Thymus (tissue), 11 donors: ENCODE measurements around the gene SYS1. TPM values are rescaled to one million over a fixed set of nuclear protein-coding genes. Genes with fewer than 3 reads are reported as not detected.
A peak's percentile ranks its signal among the peaks of the same experiment; 100 is the strongest.

Experiments
- DNase-seq, 9 donors: peaks; one replicate each; pipeline ENCODE4 v3.0.0-alpha.2; 2013; ENCODE audit warnings: low spot score in 9 of 9, low read depth in 6 of 9, missing footprints in 1 of 9
- H3K27ac ChIP-seq, 2 donors: one replicate each; pipeline ENCODE4 v1.5.1; 2013; ENCODE audit warnings: control low read depth in 1 of 2, low read depth in 1 of 2, low read length in 1 of 2, mild to moderate bottlenecking in 1 of 2, moderate library complexity in 1 of 2
- H3K27me3 ChIP-seq, 2 donors: one replicate each; pipeline ENCODE4 v1.5.1; 2013; ENCODE audit warnings: low read length in 1 of 2; ENCODE audit not compliant: control insufficient read depth in 2 of 2, insufficient read depth in 1 of 2
- H3K36me3 ChIP-seq, 2 donors: one replicate each; pipeline ENCODE4 v1.5.1; 2013; ENCODE audit warnings: low read length in 1 of 2, mild to moderate bottlenecking in 1 of 2, moderate library complexity in 1 of 2; ENCODE audit not compliant: control insufficient read depth in 2 of 2, insufficient read depth in 2 of 2
- H3K4me1 ChIP-seq, 2 donors: one replicate each; pipeline ENCODE4 v1.5.1; 2013; ENCODE audit warnings: low read length in 2 of 2; ENCODE audit not compliant: control insufficient read depth in 2 of 2, insufficient read depth in 2 of 2
- H3K4me3 ChIP-seq, 2 donors: one replicate each; pipeline ENCODE4 v1.5.1; 2013; ENCODE audit warnings: low read length in 2 of 2, control low read depth in 1 of 2, mild to moderate bottlenecking in 1 of 2
- H3K9me3 ChIP-seq, 2 donors: one replicate each; pipeline ENCODE4 v1.5.1; 2013; ENCODE audit warnings: low read length in 1 of 2, mild to moderate bottlenecking in 1 of 2; ENCODE audit not compliant: control insufficient read depth in 2 of 2, insufficient read depth in 1 of 2
- WGBS: extraction: QIAGEN DNeasy Blood & Tissue Kit; methylation state at CpG from one replicate; pipeline ENCODE4 v1.1.7; 2013; 5-methylcytosine and 5-hydroxymethylcytosine counted together
- polyA plus RNA-seq: library from polyadenylated mRNA; stranded (reverse); fragments of 200-250 nt; gene quantifications from one replicate; pipeline ENCODE4 v1.2.3, GENCODE V29; 2013
- total RNA-seq: library from RNA; stranded (reverse); fragments of 120-200 nt; gene quantifications from one replicate; pipeline ENCODE4 v1.2.4, GENCODE V29; 2013
- donor health status: healthy.

The SYS1 gene
- total and polyA plus RNA-seq, 2 donors: 15.2 to 19.7 TPM

DNA sequence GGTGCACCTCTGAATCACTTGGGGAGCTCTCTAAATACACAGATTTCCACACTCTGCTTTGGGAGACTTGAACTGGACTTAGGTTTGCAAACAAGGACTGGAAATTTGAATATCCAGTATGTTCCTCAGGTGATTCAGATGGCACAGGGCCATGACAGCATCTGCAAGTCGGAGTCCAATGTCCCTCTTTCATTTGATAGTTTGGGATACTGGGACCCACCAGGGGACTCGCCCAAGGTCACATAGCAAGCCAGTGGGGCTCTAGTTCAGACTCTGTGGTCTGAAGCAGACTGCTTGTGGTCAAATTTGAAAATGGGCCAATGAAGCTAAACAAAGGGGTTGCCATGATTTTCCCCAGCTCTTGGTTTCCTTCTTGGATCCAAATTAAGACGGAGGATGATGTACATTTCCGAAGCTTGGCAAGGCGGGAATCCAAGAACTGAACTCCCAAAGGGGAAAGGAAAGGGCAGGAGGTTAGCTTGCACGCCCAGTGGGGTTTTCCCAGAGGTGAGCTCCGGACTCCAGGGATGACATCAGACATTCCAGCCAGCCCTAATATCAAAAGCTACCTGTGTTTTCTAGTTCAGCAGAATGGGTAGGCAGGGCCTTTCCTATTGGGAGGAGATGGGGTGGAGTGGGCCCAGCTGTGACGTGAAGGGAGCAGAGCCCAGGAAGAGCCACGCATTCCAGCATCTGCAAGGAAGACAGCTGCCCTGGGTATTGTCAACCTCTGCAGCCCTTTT lies 3.4 kb upstream of the SYS1 start:
- DNase-seq: no peak
- no peaks in the 10 kb centered on the region for H3K9me3 ChIP-seq
- WGBS: 88% methylated on average over 9 of the region's 9 CpGs
- H3K4me3 ChIP-seq: no peak overlapping the region
- H3K27ac ChIP-seq: peak overlapping the region in 1 of 2 donors; percentile 27
- H3K27me3 ChIP-seq: peaks cover 0 to 2% of the 10 kb centered on the region in 2 donors
- H3K36me3 ChIP-seq: no peaks in the 10 kb centered on the region
- peaks cover 6 to 12% of the 10 kb centered on the region in 2 donors for H3K4me1 ChIP-seq

DNA sequence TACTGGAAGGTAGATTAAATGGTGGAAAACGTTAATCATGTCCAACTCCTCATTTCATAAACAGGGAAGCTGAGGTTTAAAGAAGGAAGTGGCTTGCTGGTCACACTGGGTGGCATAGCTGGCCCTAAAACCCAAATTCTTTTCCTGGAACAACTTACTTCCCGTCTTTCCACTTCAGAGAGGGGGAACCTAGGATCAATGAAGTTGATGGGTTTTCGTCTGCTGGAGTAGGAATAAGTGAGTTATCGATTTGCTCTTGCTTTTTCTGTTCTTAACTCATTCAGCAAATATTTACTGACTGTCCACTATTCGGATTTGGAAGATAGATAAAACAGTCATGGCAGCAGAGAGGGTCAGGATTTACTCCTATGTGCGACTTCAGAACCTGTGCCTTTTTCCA lies 1.2 kb upstream of the SYS1 start:
- no peak for DNase-seq
- Histone ChIP-seq H3K9me3 (no peaks in the 10 kb centered on the region), H3K36me3 (peaks cover 11 to 19% of the 10 kb centered on the region in 2 donors), H3K27ac (no peak overlapping the region), H3K4me3 (no peak overlapping the region), H3K4me1 (peaks cover 6 to 12% of the 10 kb centered on the region in 2 donors), H3K27me3 (peaks cover 0 to 2% of the 10 kb centered on the region in 2 donors)
- 68% methylated on average over 6 of the region's 6 CpGs for WGBS

DNA sequence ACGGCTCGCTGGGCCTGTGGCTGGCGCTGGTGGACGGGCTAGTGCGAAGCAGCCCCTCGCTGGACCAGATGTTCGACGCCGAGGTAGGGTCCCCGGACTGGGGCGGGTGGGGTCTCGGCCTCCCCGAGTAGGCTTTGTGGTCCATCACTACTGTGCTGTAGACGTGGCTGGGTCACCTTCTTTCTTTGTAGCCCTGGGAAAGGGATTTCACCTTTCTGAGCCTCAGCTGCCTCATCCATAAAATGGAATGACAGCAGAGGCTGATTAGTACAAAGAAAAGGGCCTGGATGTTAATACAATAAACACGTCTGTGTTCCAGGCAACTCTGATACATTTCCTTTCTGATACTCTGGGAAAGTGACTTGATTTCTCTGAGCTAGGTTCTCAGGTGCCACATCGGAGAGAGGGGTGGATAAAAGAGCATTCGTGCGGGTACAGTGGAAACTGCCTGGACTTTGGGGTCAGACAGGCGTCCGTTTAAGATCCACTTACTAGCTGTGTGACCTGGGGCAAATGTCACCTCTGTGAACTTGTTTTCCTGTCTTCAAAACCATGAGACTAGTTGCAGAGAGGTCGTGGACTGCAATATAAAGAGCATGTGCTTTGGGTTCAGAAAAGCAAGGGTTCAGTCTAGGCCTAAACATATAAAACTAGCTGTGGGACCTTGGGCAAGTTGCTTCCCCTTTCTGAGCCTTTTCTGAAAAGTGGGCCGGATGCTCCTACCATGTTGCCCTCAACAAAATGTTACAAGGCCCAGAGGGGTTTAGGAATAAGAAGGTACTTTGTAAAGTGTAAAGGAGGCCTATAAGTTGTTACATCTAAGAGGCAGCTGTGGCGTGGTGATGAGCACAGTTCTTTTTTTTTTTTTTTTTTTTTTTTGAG lies 896 bp downstream of the SYS1 start:
- no peaks in the 10 kb centered on the region for H3K27me3 ChIP-seq
- no peaks in the 10 kb centered on the region for H3K9me3 ChIP-seq
- peaks cover 6 to 29% of the 10 kb centered on the region in 2 donors for H3K4me1 ChIP-seq
- no peak for DNase-seq
- peak overlapping the region; percentile 82 to 98 for H3K27ac ChIP-seq
- WGBS: 33% methylated on average over 23 of the region's 23 CpGs
- peak overlapping the region; percentile 56 to 82 for H3K4me3 ChIP-seq
- peaks cover 21 to 33% of the 10 kb centered on the region in 2 donors for H3K36me3 ChIP-seq

DNA sequence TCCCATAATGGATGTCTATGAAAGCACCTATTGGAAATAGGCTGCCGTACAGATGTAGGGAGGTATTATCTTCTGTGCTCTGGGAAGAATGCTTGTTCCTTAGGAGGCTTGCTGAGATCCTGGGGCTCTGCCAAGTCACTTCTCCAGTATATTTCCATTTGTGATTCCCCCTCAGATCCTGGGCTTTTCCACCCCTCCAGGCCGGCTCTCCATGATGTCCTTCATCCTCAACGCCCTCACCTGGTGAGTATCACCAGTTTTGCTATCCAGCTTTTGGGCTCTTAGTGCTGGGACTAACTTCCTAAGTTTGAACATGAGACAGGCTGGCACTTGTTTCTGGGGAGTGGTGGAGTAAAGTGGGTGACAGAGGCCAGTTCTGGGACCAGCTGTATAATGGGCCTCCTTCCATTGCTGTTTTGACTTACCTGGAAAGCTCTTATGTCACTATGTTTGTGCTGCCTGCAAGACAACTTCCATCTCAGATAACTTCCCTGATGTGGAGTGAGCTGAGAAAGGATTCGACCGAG lies 2.6 kb downstream of the SYS1 start:
- H3K4me1 ChIP-seq: peaks cover 6 to 29% of the 10 kb centered on the region in 2 donors
- H3K27ac ChIP-seq: no peak overlapping the region
- no peak for DNase-seq
- no peaks in the 10 kb centered on the region for H3K9me3 ChIP-seq
- H3K27me3 ChIP-seq: no peaks in the 10 kb centered on the region
- no peak overlapping the region for H3K4me3 ChIP-seq
- WGBS: 97% methylated on average over 5 of the region's 5 CpGs
- H3K36me3 ChIP-seq: peaks cover 21 to 33% of the 10 kb centered on the region in 2 donors

DNA sequence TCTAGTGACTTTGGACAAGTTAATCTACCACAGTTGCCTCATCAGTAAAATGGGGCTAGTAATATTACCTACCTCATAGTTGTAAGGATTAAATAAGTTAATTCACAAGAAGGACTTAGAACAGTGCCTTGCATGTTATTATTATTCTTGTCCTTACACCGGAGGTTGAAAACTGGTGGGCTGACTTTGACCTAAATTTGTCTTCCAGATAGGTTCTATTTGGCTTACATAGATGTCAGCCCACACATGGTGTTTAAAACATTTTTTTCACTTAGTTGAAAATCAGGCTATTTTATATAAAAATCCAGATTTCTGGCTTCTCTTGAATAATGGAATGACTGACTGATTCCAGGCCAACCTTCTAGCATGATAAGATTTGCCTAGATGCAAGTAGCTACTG lies 3.2 kb downstream of the SYS1 start:
- 95% methylated on average over 1 of the region's 1 CpG for WGBS
- no peaks in the 10 kb centered on the region for H3K9me3 ChIP-seq
- no peak overlapping the region for H3K27ac ChIP-seq
- H3K4me3 ChIP-seq: no peak overlapping the region
- H3K36me3 ChIP-seq: peaks cover 21 to 33% of the 10 kb centered on the region in 2 donors
- H3K4me1 ChIP-seq: peaks cover 6 to 29% of the 10 kb centered on the region in 2 donors
- no peaks in the 10 kb centered on the region for H3K27me3 ChIP-seq
- DNase-seq: no peak

DNA sequence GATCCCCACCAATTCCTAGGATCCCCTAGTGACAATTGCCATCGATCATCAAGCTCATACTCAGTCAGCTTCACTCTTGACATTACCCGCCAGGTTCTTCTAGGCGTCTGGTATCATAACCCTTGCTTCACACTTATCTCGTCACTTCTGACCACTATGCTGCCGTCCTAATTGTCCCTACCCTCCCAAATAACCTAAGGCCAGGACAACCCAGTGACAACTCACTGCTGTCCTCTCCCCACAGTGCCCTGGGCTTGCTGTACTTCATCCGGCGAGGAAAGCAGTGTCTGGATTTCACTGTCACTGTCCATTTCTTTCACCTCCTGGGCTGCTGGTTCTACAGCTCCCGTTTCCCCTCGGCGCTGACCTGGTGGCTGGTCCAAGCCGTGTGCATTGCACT lies 3.7 kb downstream of the SYS1 start:
- Histone ChIP-seq H3K36me3 (peaks cover 21 to 33% of the 10 kb centered on the region in 2 donors), H3K27ac (no peak overlapping the region), H3K27me3 (no peaks in the 10 kb centered on the region), H3K4me3 (no peak overlapping the region), H3K4me1 (peaks cover 6 to 29% of the 10 kb centered on the region in 2 donors), H3K9me3 (no peaks in the 10 kb centered on the region)
- DNase-seq: no peak
- WGBS: 89% methylated on average over 11 of the region's 11 CpGs

DNA sequence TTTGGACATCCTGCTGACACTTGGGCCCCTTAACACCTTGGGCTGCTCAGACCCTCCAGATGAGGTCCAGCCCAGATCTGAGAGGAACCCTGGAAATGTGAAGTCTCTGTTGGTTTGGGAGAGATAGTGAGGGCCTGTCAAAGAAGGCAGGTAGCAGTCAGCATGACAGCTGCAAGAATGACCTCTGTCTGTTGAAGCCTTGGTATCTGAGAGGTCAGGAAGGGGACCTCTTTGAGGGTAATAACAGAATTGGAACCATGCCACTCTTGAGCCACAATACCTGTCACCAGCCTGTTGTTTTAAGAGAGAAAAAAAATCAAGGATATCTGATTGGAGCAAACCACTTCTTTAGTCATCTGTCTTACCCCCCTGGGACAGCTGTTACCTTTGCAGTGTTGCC lies 4.2 kb downstream of the SYS1 start:
- DNase-seq: no peak
- Histone ChIP-seq H3K9me3 (no peaks in the 10 kb centered on the region), H3K27ac (no peak overlapping the region), H3K4me1 (peaks cover 6 to 29% of the 10 kb centered on the region in 2 donors), H3K36me3 (peaks cover 21 to 33% of the 10 kb centered on the region in 2 donors), H3K27me3 (no peaks in the 10 kb centered on the region), H3K4me3 (no peak overlapping the region)

DNA sequence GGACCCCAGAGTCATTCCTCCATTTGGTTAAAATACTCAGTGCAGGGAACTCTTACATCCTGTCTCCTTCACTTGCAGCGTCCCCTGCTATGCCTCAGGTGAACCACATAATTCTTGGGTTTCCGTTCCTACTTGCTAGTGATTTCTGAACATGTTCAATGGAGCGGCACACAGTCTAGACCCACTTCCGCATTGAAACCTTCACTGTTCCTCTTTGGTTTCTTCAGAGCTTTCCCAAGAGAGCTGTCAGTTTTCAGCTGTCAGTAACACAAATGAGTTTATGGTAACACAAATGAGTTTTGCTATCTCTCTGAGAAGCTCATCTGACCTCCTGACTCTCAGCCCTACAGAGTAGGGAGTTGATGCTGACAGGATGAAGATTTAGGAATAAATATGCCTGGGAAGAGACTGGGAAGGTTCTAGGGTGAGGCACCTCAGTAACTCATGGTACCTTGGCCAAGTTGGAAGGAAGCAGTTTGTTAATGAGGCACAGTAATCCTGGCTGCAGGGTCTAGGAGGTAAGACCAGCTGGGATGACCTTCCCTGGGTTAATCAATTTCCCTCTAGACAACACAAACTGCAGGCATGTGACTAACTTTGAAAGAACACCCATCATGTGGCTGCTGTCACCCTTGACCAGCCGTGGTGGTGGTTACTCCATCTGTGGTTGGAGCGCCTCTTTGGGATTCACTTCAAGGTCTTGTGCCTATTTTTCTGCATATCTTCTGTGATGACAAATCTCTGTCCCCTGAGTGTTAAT lies 5.4 kb downstream of the SYS1 start:
- H3K4me3 ChIP-seq: no peak overlapping the region
- peak in 7 of 9 donors; percentile 34 to 81 (median 58) for DNase-seq

More for the DNA sequence above, 5.4 kb downstream of the SYS1 start:
- peaks cover 21 to 33% of the 10 kb centered on the region in 2 donors for H3K36me3 ChIP-seq
- peaks cover 0 to 2% of the 10 kb centered on the region in 2 donors for H3K27me3 ChIP-seq
- H3K27ac ChIP-seq: peak overlapping the region; percentile 46 to 75
- H3K9me3 ChIP-seq: no peaks in the 10 kb centered on the region
- 58% methylated on average over 6 of the region's 6 CpGs for WGBS
- peaks cover 11 to 33% of the 10 kb centered on the region in 2 donors for H3K4me1 ChIP-seq
